K562 (cell line): ENCODE measurements around the gene CREB3L4. TPM values are rescaled to one million over a fixed set of nuclear protein-coding genes. Genes with fewer than 3 reads are reported as not detected.

Experiments used
- CHCHD3 ChIP-seq: fragments of 250-450 bp; sonication (Bioruptor Pico); IDR thresholded peaks from 2 replicates; pipeline ENCODE4 v2.1.2; 2022; ENCODE audit warnings: mild to moderate bottlenecking
- CREB1 ChIP-seq, 2 experiments: sonication (generic) in 1 of 2; formaldehyde crosslinking in 1 of 2; IDR thresholded peaks; 2 replicates each; pipeline versions ENCODE4 v1.6.1 to v1.8.0; 2012 to 2022; ENCODE audit warnings: inconsistent platforms in 1 of 2, mild to moderate bottlenecking in 1 of 2, missing genetic modification reagents in 1 of 2, moderate library complexity in 1 of 2
- CSDE1 ChIP-seq, 2 experiments: fragments of 450-650 bp; IDR thresholded peaks; 2 replicates each; pipeline ENCODE4 v1.6.1; 2016; ENCODE audit warnings: mild to moderate bottlenecking in 1 of 2
- DNMT1 ChIP-seq: fragments of 450-650 bp; IDR thresholded peaks from 2 replicates; pipeline ENCODE4 v1.6.1; 2016; ENCODE audit warnings: antibody characterized with exemption, mild to moderate bottlenecking
- ELF2 ChIP-seq: fragments of 250-450 bp; sonication (Bioruptor Pico); IDR thresholded peaks from 2 replicates; pipeline ENCODE4 v1.5.0; 2021; ENCODE audit warnings: mild to moderate bottlenecking
- FOXP1 ChIP-seq: sonication (generic); formaldehyde crosslinking; IDR thresholded peaks from 2 replicates; pipeline ENCODE4 v1.8.0; 2022; ENCODE audit warnings: mild to moderate bottlenecking, missing genetic modification reagents
- GATAD2B ChIP-seq: fragments of 450-650 bp; IDR thresholded peaks from 2 replicates; pipeline ENCODE4 v1.6.1; 2017; ENCODE audit warnings: mild to moderate bottlenecking, borderline replicate concordance
- HCFC1 ChIP-seq: IDR thresholded peaks from 2 replicates; pipeline ENCODE4 v1.6.1; 2012; ENCODE audit warnings: low read depth, low read length, improper control_type of control experiment
- HMBOX1 ChIP-seq: sonication (generic); IDR thresholded peaks from 2 replicates; pipeline ENCODE4 v1.6.1; 2016
- MTA3 ChIP-seq: fragments of 450-650 bp; formaldehyde crosslinking; IDR thresholded peaks from 2 replicates; pipeline ENCODE4 v1.6.1; 2017; ENCODE audit warnings: mild to moderate bottlenecking, borderline replicate concordance
- NFRKB ChIP-seq: fragments of 450-650 bp; IDR thresholded peaks from 2 replicates; pipeline ENCODE4 v1.6.1; 2016; ENCODE audit warnings: low read depth
- SETDB1 ChIP-seq: IDR thresholded peaks from one replicate; pipeline ENCODE4 v1.6.1; 2012; ENCODE audit warnings: low read length, control low read depth, inconsistent platforms
- SMARCE1 ChIP-seq: fragments of 450-650 bp; IDR thresholded peaks from 2 replicates; pipeline ENCODE4 v1.7.1; 2016; ENCODE audit warnings: mild to moderate bottlenecking
- STAT5B ChIP-seq: fragments of 250-450 bp; sonication (Bioruptor Pico); IDR thresholded peaks from 2 replicates; pipeline ENCODE4 v1.8.0; 2021; ENCODE audit warnings: mild to moderate bottlenecking, inconsistent platforms
- TAF15 ChIP-seq: fragments of 200-400 bp; formaldehyde crosslinking; IDR thresholded peaks from 2 replicates; pipeline ENCODE4 v1.6.1; 2017; ENCODE audit warnings: mild to moderate bottlenecking, low read depth, low read length, moderate library complexity
- TEAD1 ChIP-seq, 2 experiments: fragments of 450-650 bp in 1 of 2; sonication (generic) in 1 of 2; formaldehyde crosslinking; IDR thresholded peaks; 2 replicates each; pipeline versions ENCODE4 v1.4.0 to v1.8.0; 2020 to 2022; ENCODE audit warnings: mild to moderate bottlenecking in 2 of 2, missing genetic modification reagents in 1 of 2
- ZNF280A ChIP-seq: fragments of 450-650 bp; IDR thresholded peaks from 2 replicates; pipeline ENCODE4 v1.6.1; 2018; ENCODE audit warnings: mild to moderate bottlenecking, low read depth; ENCODE audit not compliant: partially characterized antibody
- ZNF584 ChIP-seq: fragments of 200-800 bp; sonication (Bioruptor generic); IDR thresholded peaks from 2 replicates; pipeline ENCODE4 v1.6.1; 2016; ENCODE audit warnings: low read depth, mild to moderate bottlenecking, missing genetic modification characterization, missing compliant biosample characterization
- ZNF695 ChIP-seq: fragments of 450-650 bp; formaldehyde crosslinking; IDR thresholded peaks from 2 replicates; pipeline ENCODE4 v1.4.0; 2020; ENCODE audit warnings: mild to moderate bottlenecking, moderate library complexity
- polyA plus RNA-seq, 8 experiments: library from polyadenylated mRNA; depleted of rRNA in 4 of 8; stranded (reverse) in 5 of 8; unstranded in 3 of 8; fragments of >200 nt; fragmentation: Nextera tagmentation in 2 of 8; fragmentation: Illumina TruSeq in 1 of 8; extraction: Ambion mirVana in 2 of 8; extraction: Trizol in 1 of 8; gene quantifications; 2 replicates each; pipeline versions ENCODE4 v1.2.1 to v1.2.3, GENCODE V29; 2011 to 2014; ENCODE audit warnings: inconsistent platforms in 1 of 8, missing spikeins in 1 of 8
- total RNA-seq, 7 experiments: library from RNA; depleted of rRNA in 6 of 7; stranded (reverse); fragments of >200 nt in 6 of 7; fragmentation: Illumina TruSeq in 2 of 7; extraction: Trizol in 2 of 7; gene quantifications; 2 replicates each; pipeline versions ENCODE4 v1.2.1 to v1.2.3, GENCODE V29; 2011 to 2021; ENCODE audit warnings: low replicate concordance in 1 of 7
- TF ChIP-seq, protein P1 (sequence below): fragments of 200-400 bp; formaldehyde crosslinking; IDR thresholded peaks from 2 replicates; pipeline ENCODE4 v1.6.1; 2017; ENCODE audit warnings: mild to moderate bottlenecking, low read depth, low read length, moderate library complexity
- TF ChIP-seq, protein P2 (sequence below): sonication (generic); formaldehyde crosslinking; IDR thresholded peaks from 2 replicates; pipeline ENCODE4 v1.4.0; 2020; ENCODE audit warnings: mild to moderate bottlenecking, missing genetic modification reagents

CREB3L4 gene
- total and polyA plus RNA-seq, 9 of the 15 experiments (the other 6 are each of a cell fraction or from before 2014, with no cell fraction given) = 9.9 to 18.6 (median 13.9) TPM

DNA sequence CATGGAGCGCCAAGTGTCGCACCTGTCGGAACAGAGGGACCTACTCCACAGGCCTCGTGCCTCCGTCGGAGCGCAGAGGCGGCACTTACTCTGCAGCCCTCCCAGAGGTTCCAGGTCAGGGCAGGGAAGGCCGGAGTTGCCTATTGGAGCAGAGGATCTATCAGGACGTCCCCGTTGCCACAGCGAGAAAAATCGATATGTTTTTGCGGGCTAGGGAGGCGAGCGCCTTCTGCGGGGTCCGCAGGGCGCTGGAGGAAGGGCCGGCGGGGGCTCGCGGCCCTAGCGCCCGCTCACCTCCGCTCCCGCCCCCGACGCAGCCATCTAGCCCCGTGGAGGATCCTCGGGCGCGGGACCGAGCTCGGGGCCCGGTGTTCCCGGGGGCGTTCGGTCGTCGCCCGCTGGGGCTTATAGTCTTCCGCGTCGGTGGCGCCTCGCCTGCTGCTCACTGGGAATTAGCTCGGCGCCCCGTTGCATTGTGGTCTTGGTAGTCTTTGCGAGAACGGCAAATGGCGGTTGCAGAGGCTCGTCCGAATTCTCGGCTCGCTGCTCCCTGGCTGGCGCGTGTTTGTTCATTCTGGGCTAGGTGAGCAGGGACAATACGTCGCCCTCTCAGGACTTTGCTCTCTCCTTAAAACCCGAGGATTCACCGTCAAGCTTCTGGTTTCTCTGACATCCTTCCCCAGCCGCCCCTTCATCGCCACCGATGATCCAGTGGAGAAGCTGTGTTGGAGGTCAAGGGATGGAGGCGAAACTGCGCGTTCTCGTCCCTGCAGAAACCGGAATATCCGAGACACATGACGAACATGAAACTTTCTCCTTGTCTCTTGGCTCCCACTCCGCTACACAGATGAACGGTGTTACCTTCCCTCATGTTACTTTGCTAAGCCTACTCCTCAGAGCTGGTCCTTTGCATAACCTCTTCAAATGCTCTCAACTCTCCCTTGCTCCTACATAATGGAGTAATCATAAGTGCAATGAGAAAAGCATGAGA is 9.8 kb downstream of the CREB3L4 start, which contains the start of gene JTB (continued):
- peak; percentile 38; the same call in 1 of the 2 replicates for TF ChIP-seq MTA3
- TF ChIP-seq CSDE1 (IDR thresholded peaks at IDR 0.05) = no peak
- peak in 1 of 2 experiments; percentile 29; a peak in 1 of 4 replicates for TF ChIP-seq TEAD1 (CRISPR knock-in tag; IDR thresholded peaks at IDR 0.05)
- TF ChIP-seq STAT5B = no peak
- no peak for TF ChIP-seq ZNF584 (CRISPR knock-in tag)
- TF ChIP-seq ZNF280A = no peak
- peak; percentile 65; the same call in 1 of the 2 replicates for TF ChIP-seq FOXP1 (CRISPR knock-in tag)
- TF ChIP-seq CHCHD3 = peak; percentile 81; the same call in 1 of the 2 replicates
- no peak for TF ChIP-seq HMBOX1
- TF ChIP-seq, protein P1, sequence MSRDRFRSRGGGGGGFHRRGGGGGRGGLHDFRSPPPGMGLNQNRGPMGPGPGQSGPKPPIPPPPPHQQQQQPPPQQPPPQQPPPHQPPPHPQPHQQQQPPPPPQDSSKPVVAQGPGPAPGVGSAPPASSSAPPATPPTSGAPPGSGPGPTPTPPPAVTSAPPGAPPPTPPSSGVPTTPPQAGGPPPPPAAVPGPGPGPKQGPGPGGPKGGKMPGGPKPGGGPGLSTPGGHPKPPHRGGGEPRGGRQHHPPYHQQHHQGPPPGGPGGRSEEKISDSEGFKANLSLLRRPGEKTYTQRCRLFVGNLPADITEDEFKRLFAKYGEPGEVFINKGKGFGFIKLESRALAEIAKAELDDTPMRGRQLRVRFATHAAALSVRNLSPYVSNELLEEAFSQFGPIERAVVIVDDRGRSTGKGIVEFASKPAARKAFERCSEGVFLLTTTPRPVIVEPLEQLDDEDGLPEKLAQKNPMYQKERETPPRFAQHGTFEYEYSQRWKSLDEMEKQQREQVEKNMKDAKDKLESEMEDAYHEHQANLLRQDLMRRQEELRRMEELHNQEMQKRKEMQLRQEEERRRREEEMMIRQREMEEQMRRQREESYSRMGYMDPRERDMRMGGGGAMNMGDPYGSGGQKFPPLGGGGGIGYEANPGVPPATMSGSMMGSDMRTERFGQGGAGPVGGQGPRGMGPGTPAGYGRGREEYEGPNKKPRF = no peak
- TF ChIP-seq TAF15 = no peak
- peak; percentile 90 for TF ChIP-seq ELF2 (CRISPR knock-in tag)
- peak; percentile 72; the same call in 1 of the 2 replicates for TF ChIP-seq NFRKB
- TF ChIP-seq DNMT1 = 0 out of 2 replicates have a peak, but pooled peaks have one; percentile 52
- 0 out of 2 replicates have a peak, but pooled peaks have one; percentile 13 for TF ChIP-seq GATAD2B
- TF ChIP-seq SMARCE1 = no peak
- no peak for TF ChIP-seq ZNF695 (CRISPR knock-in tag)
- TF ChIP-seq, protein P2, sequence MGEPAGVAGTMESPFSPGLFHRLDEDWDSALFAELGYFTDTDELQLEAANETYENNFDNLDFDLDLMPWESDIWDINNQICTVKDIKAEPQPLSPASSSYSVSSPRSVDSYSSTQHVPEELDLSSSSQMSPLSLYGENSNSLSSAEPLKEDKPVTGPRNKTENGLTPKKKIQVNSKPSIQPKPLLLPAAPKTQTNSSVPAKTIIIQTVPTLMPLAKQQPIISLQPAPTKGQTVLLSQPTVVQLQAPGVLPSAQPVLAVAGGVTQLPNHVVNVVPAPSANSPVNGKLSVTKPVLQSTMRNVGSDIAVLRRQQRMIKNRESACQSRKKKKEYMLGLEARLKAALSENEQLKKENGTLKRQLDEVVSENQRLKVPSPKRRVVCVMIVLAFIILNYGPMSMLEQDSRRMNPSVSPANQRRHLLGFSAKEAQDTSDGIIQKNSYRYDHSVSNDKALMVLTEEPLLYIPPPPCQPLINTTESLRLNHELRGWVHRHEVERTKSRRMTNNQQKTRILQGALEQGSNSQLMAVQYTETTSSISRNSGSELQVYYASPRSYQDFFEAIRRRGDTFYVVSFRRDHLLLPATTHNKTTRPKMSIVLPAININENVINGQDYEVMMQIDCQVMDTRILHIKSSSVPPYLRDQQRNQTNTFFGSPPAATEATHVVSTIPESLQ (CRISPR knock-in tag) = no peak; the same call in 1 of the 2 replicates
- TF ChIP-seq CREB1 (IDR thresholded peaks at IDR 0.05) = peak; percentile 80
- TF ChIP-seq CREB1 (CRISPR knock-in tag; IDR thresholded peaks at IDR 0.05) = peak; percentile 64; the same call in 1 of the 2 replicates
- TF ChIP-seq SETDB1 = no peak
- peak; percentile 93 for TF ChIP-seq HCFC1
